OCI-LY1 (cell line): ENCODE data around the gene SLC4A8.

Source experiments
- CTCF ChIP-seq: fragments of 200-600 bp; sonication (generic), shearing (Covaris generic); IDR thresholded peaks from 2 replicates; pipeline ENCODE4 v1.5.1; 2017; ENCODE audit warnings: mild to moderate bottlenecking, antibody characterized with exemption, low read length, moderate library complexity, mixed read lengths
- EZH2 ChIP-seq: fragments of 200-600 bp; sonication (generic), shearing (Covaris generic); IDR thresholded peaks from 2 replicates; pipeline ENCODE4 v1.8.0; 2017; ENCODE audit warnings: borderline replicate concordance, mixed run types, mild to moderate bottlenecking, antibody characterized with exemption, low read length, moderate library complexity, mixed read lengths

GRCh38 chr12:51531978-51532497 lies 107.4 kb downstream of the SLC4A8 start:
- TF ChIP-seq CTCF (peak; percentile 76), EZH2 (no peak)
